ENCODE measurements around the gene SPOP.
"Not testable (repeated sequence)": the region's sequence is repeated elsewhere in the genome, so short reads cannot be mapped to it uniquely, and the experiment has no call there.

SPOP gene

GRCh38 chr17:49659661-49660382 lies 18.1 kb downstream of the SPOP start:
- Histone ChIP-seq H3K4me3 (ENCODE audit: low read depth in 1 of 2, low read length in 1 of 2) (no peak overlapping the region), H3K27me3 (no peaks in the 10 kb centered on the region), H3K9me3 (no peaks in the 10 kb centered on the region), H3K27ac (no peak overlapping the region), H3K36me3 (peaks cover 13% of the 10 kb centered on the region), H3K4me1 (ENCODE audit: control insufficient read depth in 1 of 2, insufficient read depth in 1 of 2, low read depth in 1 of 2, low read length in 1 of 2) (no peaks in the 10 kb centered on the region)
- TF ChIP-seq, protein P1, sequence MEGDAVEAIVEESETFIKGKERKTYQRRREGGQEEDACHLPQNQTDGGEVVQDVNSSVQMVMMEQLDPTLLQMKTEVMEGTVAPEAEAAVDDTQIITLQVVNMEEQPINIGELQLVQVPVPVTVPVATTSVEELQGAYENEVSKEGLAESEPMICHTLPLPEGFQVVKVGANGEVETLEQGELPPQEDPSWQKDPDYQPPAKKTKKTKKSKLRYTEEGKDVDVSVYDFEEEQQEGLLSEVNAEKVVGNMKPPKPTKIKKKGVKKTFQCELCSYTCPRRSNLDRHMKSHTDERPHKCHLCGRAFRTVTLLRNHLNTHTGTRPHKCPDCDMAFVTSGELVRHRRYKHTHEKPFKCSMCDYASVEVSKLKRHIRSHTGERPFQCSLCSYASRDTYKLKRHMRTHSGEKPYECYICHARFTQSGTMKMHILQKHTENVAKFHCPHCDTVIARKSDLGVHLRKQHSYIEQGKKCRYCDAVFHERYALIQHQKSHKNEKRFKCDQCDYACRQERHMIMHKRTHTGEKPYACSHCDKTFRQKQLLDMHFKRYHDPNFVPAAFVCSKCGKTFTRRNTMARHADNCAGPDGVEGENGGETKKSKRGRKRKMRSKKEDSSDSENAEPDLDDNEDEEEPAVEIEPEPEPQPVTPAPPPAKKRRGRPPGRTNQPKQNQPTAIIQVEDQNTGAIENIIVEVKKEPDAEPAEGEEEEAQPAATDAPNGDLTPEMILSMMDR (IDR thresholded peaks at IDR 0.05) = no peak

GRCh38 chr17:49656247-49656646 lies 21.6 kb downstream of the SPOP start:
- Histone ChIP-seq H3K4me3 (ENCODE audit: low read depth in 1 of 2, low read length in 1 of 2) (no peak overlapping the region), H3K9me3 (no peaks in the 10 kb centered on the region), H3K4me1 (ENCODE audit: control insufficient read depth in 1 of 2, insufficient read depth in 1 of 2, low read depth in 1 of 2, low read length in 1 of 2) (no peaks in the 10 kb centered on the region), H3K27me3 (no peaks in the 10 kb centered on the region), H3K36me3 (peaks cover 6% of the 10 kb centered on the region), H3K27ac (no peak overlapping the region)
- TF ChIP-seq, protein P1 (IDR thresholded peaks at IDR 0.05) = no peak

DNA sequence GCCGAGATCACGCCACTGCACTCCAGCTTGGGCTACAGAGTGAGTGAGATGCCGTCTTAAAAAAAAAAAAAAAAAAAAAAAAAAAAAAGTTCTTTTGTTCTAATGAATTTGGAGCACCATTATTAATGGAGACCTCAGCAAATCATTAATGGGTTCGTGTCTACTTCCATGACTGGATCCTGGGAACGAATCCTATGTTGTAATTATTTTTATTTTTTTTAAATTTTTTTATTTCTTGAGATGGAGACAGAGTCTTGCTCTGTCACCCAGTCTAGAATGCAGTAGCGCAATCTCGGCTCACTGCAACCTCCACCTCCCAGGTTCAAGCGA lies 30.7 kb downstream of the SPOP start:
- Histone ChIP-seq H3K36me3 (no peaks in the 10 kb centered on the region), H3K9me3 (no peaks in the 10 kb centered on the region), H3K27me3 (no peaks in the 10 kb centered on the region), H3K4me1 (ENCODE audit: control insufficient read depth in 1 of 2, insufficient read depth in 1 of 2, low read depth in 1 of 2, low read length in 1 of 2) (no peaks in the 10 kb centered on the region), H3K4me3 (ENCODE audit: low read depth in 1 of 2, low read length in 1 of 2) (no peak overlapping the region), H3K27ac (no peak overlapping the region)
- TF ChIP-seq, protein P1 (IDR thresholded peaks at IDR 0.05) = no peak

GRCh38 chr17:49646391-49647255 lies 31.3 kb downstream of the SPOP start:
- Histone ChIP-seq H3K9me3 (no peaks in the 10 kb centered on the region), H3K4me3 (ENCODE audit: low read depth in 1 of 2, low read length in 1 of 2) (no peak overlapping the region), H3K27ac (no peak overlapping the region), H3K36me3 (no peaks in the 10 kb centered on the region), H3K4me1 (ENCODE audit: control insufficient read depth in 1 of 2, insufficient read depth in 1 of 2, low read depth in 1 of 2, low read length in 1 of 2) (no peaks in the 10 kb centered on the region), H3K27me3 (no peaks in the 10 kb centered on the region)
- TF ChIP-seq, protein P1 (IDR thresholded peaks at IDR 0.05) = no peak

- not testable (repeated sequence) for H3K27ac ChIP-seq
Measured at GRCh38 chr17:49646056-49646390, 31.9 kb downstream of the SPOP start.

GRCh38 chr17:49645654-49646053 lies 32.2 kb downstream of the SPOP start:
- no peak overlapping the region for H3K4me3 ChIP-seq (ENCODE audit: low read depth in 1 of 2, low read length in 1 of 2)
- no peak overlapping the region for H3K27ac ChIP-seq
- no peaks in the 10 kb centered on the region for H3K4me1 ChIP-seq (ENCODE audit: control insufficient read depth in 1 of 2, insufficient read depth in 1 of 2, low read depth in 1 of 2, low read length in 1 of 2)
- H3K27me3 ChIP-seq = no peaks in the 10 kb centered on the region
- H3K9me3 ChIP-seq = no peaks in the 10 kb centered on the region
- TF ChIP-seq, protein P1 (IDR thresholded peaks at IDR 0.05) = no peak
- H3K36me3 ChIP-seq = no peaks in the 10 kb centered on the region

More at GRCh38 chr17:49646056-49646390, 31.9 kb downstream of the SPOP start:
- not testable (repeated sequence) for H3K4me1 ChIP-seq (ENCODE audit: control insufficient read depth in 1 of 2, insufficient read depth in 1 of 2, low read depth in 1 of 2, low read length in 1 of 2); H3K27me3 ChIP-seq; H3K36me3 ChIP-seq; H3K4me3 ChIP-seq (ENCODE audit: low read depth in 1 of 2, low read length in 1 of 2); H3K9me3 ChIP-seq

All from neutrophil (primary cell).